Sigmoid colon (tissue), 7 donors: Measurements from ENCODE around the gene DOCK3. TPM values are rescaled to one million over a fixed set of nuclear protein-coding genes. Genes with fewer than 3 reads are reported as not detected.

Experiments
- DNase-seq: peaks from one replicate; pipeline ENCODE4 v3.0.0-alpha.2; 2019
- H3K27ac ChIP-seq, 4 donors: fragments of 200-600 bp; sonication (generic); one replicate each; pipeline ENCODE4 v1.5.1; 2016 to 2019; ENCODE audit warnings: mild to moderate bottlenecking in 1 of 4
- H3K27me3 ChIP-seq, 3 donors: fragments of 200-600 bp; sonication (generic); one replicate each; pipeline ENCODE4 v1.5.1; 2019; ENCODE audit warnings: mild to moderate bottlenecking in 1 of 3
- H3K36me3 ChIP-seq, 4 donors: fragments of 200-600 bp; sonication (generic); one replicate each; pipeline ENCODE4 v1.5.1; 2016 to 2019
- H3K4me1 ChIP-seq, 4 donors: fragments of 200-600 bp; sonication (generic); one replicate each; pipeline ENCODE4 v1.5.1; 2017 to 2019
- H3K4me3 ChIP-seq, 4 donors: fragments of 200-600 bp; sonication (generic); one replicate each; pipeline ENCODE4 v1.5.1; 2017 to 2019; ENCODE audit warnings: mild to moderate bottlenecking in 2 of 4, moderate library complexity in 1 of 4
- H3K9me3 ChIP-seq, 4 donors: fragments of 200-600 bp in 3 of 4; sonication (generic) in 3 of 4; one replicate each; pipeline versions ENCODE4 v1.5.1 to v1.6.1; 2013 to 2019
- CTCF ChIP-seq, 4 experiments: fragments of 450-650 bp in 3 of 4; fragments of 200-600 bp in 1 of 4; IDR thresholded peaks; one replicate each; pipeline ENCODE4 v1.5.1; 2016 to 2019; ENCODE audit warnings: antibody characterized with exemption in 4 of 4, mild to moderate bottlenecking in 3 of 4, moderate library complexity in 2 of 4
- EP300 ChIP-seq, 4 donors: sonication (generic); formaldehyde crosslinking; IDR thresholded peaks; one replicate each; pipeline ENCODE4 v1.6.1; 2017; ENCODE audit warnings: antibody characterized with exemption in 4 of 4
- POLR2A ChIP-seq, 2 donors: fragments of 450-650 bp; IDR thresholded peaks; one replicate each; pipeline ENCODE4 v1.6.1; 2016; ENCODE audit warnings: antibody characterized with exemption in 2 of 2, mild to moderate bottlenecking in 2 of 2, moderate library complexity in 2 of 2
- POLR2AphosphoS5 ChIP-seq, 4 donors: sonication (generic); formaldehyde crosslinking; IDR thresholded peaks; one replicate each; pipeline ENCODE4 v1.6.1; 2017; ENCODE audit warnings: antibody characterized with exemption in 4 of 4
- WGBS, 2 donors: extraction: QIAGEN DNeasy Blood & Tissue Kit; methylation state at CpG; one replicate each; pipeline ENCODE4 v1.1.7; 2013; 5-methylcytosine and 5-hydroxymethylcytosine counted together
- intact Hi-C: fragments of 100-400 bp; cut with DNase I; formaldehyde crosslinking; loops from one replicate; pipeline ENCODE4 v1.15.1; 2023
- polyA plus RNA-seq, 3 donors: library from polyadenylated mRNA; stranded (reverse); fragments of 200-250 nt; gene quantifications; one replicate each; pipeline ENCODE4 v1.2.3, GENCODE V29; 2013
- total RNA-seq, 4 donors: library from RNA; depleted of rRNA; stranded (reverse); fragments of >200 nt; gene quantifications; one replicate each; pipeline ENCODE4 v1.1.0, GENCODE V29; 2016
- donor health status: healthy with polysubstance abuse.
- donor health status: Bipolar disorder and iron deficiency.
- donor health status: healthy.

The DOCK3 gene
- total and polyA plus RNA-seq, 7 donors = 0.25 to 4.4 (median 3.3) TPM; not detected in 2

DNA sequence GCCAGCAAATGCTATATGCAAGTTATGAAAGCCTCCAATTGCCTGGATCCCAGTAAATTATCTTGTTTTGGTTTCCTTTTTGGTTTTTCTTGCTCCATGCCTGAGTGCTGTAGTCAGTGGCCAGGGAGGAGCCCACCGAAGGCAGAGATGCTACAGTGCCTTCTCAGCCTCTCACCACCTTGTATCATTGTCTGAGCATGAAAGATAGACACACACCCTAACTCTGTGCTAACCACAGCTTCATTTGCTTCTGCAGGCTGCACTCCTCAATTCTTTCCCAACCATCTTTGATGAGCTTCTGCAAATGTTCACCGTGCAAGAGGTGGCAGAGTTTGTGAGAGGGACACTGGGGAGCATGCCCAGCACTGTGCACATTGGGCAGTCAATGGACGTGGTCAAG is 595.8 kb downstream of the DOCK3 start:
- 77% methylated on average over 3 of the region's 3 CpGs for WGBS, 2 donors
- Histone ChIP-seq H3K4me3 (no peak overlapping the region), H3K36me3 (no peaks in the 10 kb centered on the region), H3K9me3 (peaks cover 0 to 5% (median 0%) of the 10 kb centered on the region in 4 donors), H3K4me1 (no peaks in the 10 kb centered on the region), H3K27me3 (no peaks in the 10 kb centered on the region), H3K27ac (no peak overlapping the region)
- intact Hi-C loops = no loop called here
- DNase-seq = no peak
- TF ChIP-seq CTCF (IDR thresholded peaks at IDR 0.05) (no peak), EP300 (IDR thresholded peaks at IDR 0.05) (no peak), POLR2AphosphoS5 (IDR thresholded peaks at IDR 0.05) (no peak), POLR2A (IDR thresholded peaks at IDR 0.05) (no peak)

- TF ChIP-seq POLR2A (IDR thresholded peaks at IDR 0.05) = no peak
- TF ChIP-seq POLR2AphosphoS5 (IDR thresholded peaks at IDR 0.05) = no peak
- TF ChIP-seq EP300 (IDR thresholded peaks at IDR 0.05) = no peak
- 68 to 82% methylated on average over 1 of the region's 1 CpG for WGBS, 2 donors
Observed at GRCh38 chr3:51271172-51271571, 596.4 kb downstream of the DOCK3 start.

DNA sequence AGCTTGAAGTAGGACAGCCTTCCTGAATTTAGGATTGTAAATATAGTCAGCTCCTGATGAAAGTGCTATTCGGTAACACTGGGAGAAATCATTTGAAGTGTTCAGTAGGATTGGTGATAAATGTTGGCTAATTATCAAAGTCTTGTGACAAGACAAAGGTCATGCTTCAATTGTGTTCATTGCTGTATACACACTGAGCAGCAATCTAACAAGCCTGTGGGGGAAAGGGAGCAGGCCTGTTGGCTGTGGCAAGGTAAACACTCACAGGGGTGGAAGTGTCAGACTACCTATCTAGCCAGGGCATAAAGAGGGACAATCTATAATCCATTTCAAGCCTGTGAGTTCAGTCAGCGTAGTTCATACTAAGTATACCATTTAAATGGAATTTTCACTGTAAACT is 599.3 kb downstream of the DOCK3 start:
- H3K27ac ChIP-seq = no peak overlapping the region
- TF ChIP-seq EP300 (IDR thresholded peaks at IDR 0.05) = no peak
- no peaks in the 10 kb centered on the region for H3K9me3 ChIP-seq
- no peaks in the 10 kb centered on the region for H3K4me1 ChIP-seq
- intact Hi-C loops = no loop called here
- 31 to 68% methylated on average over 2 of the region's 2 CpGs for WGBS, 2 donors
- no peaks in the 10 kb centered on the region for H3K27me3 ChIP-seq
- H3K36me3 ChIP-seq = no peaks in the 10 kb centered on the region
- no peak for DNase-seq
- H3K4me3 ChIP-seq = no peak overlapping the region

More at GRCh38 chr3:51271172-51271571, 596.4 kb downstream of the DOCK3 start:
- H3K4me1 ChIP-seq = no peaks in the 10 kb centered on the region
- H3K36me3 ChIP-seq = no peaks in the 10 kb centered on the region
- intact Hi-C loops = no loop called here
- no peak overlapping the region for H3K4me3 ChIP-seq
- no peaks in the 10 kb centered on the region for H3K27me3 ChIP-seq
- no peak for DNase-seq
- no peaks in the 10 kb centered on the region for H3K9me3 ChIP-seq
- H3K27ac ChIP-seq = no peak overlapping the region

- no peak for TF ChIP-seq EP300 (IDR thresholded peaks at IDR 0.05)
- no peaks in the 10 kb centered on the region for H3K4me1 ChIP-seq
- no peaks in the 10 kb centered on the region for H3K27me3 ChIP-seq
- H3K4me3 ChIP-seq = no peak overlapping the region
- 57 to 59% methylated on average over 5 of the region's 5 CpGs for WGBS, 2 donors
- no peaks in the 10 kb centered on the region for H3K36me3 ChIP-seq
- no peak for DNase-seq
- H3K9me3 ChIP-seq = no peaks in the 10 kb centered on the region
- intact Hi-C loops = no loop called here
- H3K27ac ChIP-seq = no peak overlapping the region
Observed at GRCh38 chr3:51275111-51275805, 600.5 kb downstream of the DOCK3 start.

GRCh38 chr3:51276046-51276445 is 601.3 kb downstream of the DOCK3 start:
- H3K27me3 ChIP-seq = no peaks in the 10 kb centered on the region
- 71 to 78% methylated on average over 1 of the region's 1 CpG for WGBS, 2 donors
- H3K9me3 ChIP-seq = no peaks in the 10 kb centered on the region
- no peak overlapping the region for H3K4me3 ChIP-seq
- TF ChIP-seq CTCF (IDR thresholded peaks at IDR 0.05) = no peak
- TF ChIP-seq POLR2AphosphoS5 (IDR thresholded peaks at IDR 0.05) = no peak
- TF ChIP-seq POLR2A (IDR thresholded peaks at IDR 0.05) = no peak
- TF ChIP-seq EP300 (IDR thresholded peaks at IDR 0.05) = no peak
- no peak overlapping the region for H3K27ac ChIP-seq
- intact Hi-C loops = no loop called here
- no peak for DNase-seq
- no peaks in the 10 kb centered on the region for H3K4me1 ChIP-seq
- H3K36me3 ChIP-seq = no peaks in the 10 kb centered on the region

DNA sequence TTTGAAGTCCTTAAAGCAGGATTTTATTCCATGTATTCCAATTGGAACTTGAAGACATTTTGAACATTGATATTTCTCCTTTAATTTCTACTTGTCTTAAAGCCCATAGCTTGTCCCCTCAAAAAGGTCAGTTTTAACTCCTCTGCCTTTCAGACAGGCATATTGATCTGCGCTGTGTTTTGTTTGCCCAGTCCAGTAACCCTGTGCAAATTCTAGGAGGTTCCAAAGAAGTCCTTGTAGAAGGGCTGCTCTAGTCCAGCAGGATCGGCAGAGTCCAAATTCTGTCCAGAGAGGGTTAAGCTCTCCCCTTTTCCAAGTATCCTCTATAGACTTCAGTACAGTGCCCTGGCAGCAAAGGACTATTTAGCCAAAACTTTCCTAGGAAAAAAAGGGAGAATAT is 604.7 kb downstream of the DOCK3 start:
- TF ChIP-seq POLR2A (IDR thresholded peaks at IDR 0.05) (no peak), POLR2AphosphoS5 (IDR thresholded peaks at IDR 0.05) (no peak), CTCF (IDR thresholded peaks at IDR 0.05) (no peak), EP300 (IDR thresholded peaks at IDR 0.05) (no peak)
- Histone ChIP-seq H3K9me3 (no peaks in the 10 kb centered on the region), H3K4me3 (no peak overlapping the region), H3K27me3 (no peaks in the 10 kb centered on the region), H3K27ac (no peak overlapping the region), H3K36me3 (no peaks in the 10 kb centered on the region), H3K4me1 (no peaks in the 10 kb centered on the region)
- 77 to 89% methylated on average over 2 of the region's 2 CpGs for WGBS, 2 donors
- DNase-seq = no peak
- intact Hi-C loops = no loop called here
